Liver (tissue), 9 donors: ENCODE measurements around the gene ALDH3A1. TPM values are rescaled to one million over a fixed set of nuclear protein-coding genes. Genes with fewer than 3 reads are reported as not detected.

Experiments
- DNase-seq: peaks from one replicate; pipeline ENCODE4 v3.0.0-alpha.2; 2017; ENCODE audit warnings: low spot score
- H3K27ac ChIP-seq, 2 donors: one replicate each; pipeline ENCODE4 v1.7.0; 2013; ENCODE audit warnings: inconsistent platforms in 2 of 2, low read length in 2 of 2, control low read depth in 1 of 2, low read depth in 1 of 2, mild to moderate bottlenecking in 1 of 2
- H3K27me3 ChIP-seq, 4 donors: one replicate each; pipeline versions ENCODE4 v1.6.1 to v1.7.0; 2013; ENCODE audit warnings: low read length in 3 of 4, inconsistent platforms in 1 of 4, mild to moderate bottlenecking in 1 of 4, moderate library complexity in 1 of 4; ENCODE audit not compliant: control insufficient read depth in 4 of 4, insufficient read depth in 4 of 4
- H3K36me3 ChIP-seq, 4 donors: one replicate each; pipeline versions ENCODE4 v1.6.1 to v1.7.0; 2013; ENCODE audit warnings: low read length in 3 of 4, mild to moderate bottlenecking in 3 of 4, low read depth in 1 of 4, moderate library complexity in 1 of 4; ENCODE audit not compliant: control insufficient read depth in 4 of 4, insufficient read depth in 3 of 4
- H3K4me1 ChIP-seq, 4 donors: one replicate each; pipeline versions ENCODE4 v1.6.1 to v1.7.0; 2013; ENCODE audit warnings: low read length in 3 of 4, mild to moderate bottlenecking in 3 of 4, moderate library complexity in 1 of 4; ENCODE audit not compliant: control insufficient read depth in 4 of 4, insufficient read depth in 4 of 4
- H3K4me3 ChIP-seq, 3 donors: one replicate each; pipeline versions ENCODE4 v1.6.1 to v1.7.0; 2013; ENCODE audit warnings: low read length in 3 of 3, control low read depth in 1 of 3, low read depth in 1 of 3, mild to moderate bottlenecking in 1 of 3
- H3K9ac ChIP-seq, 2 donors: one replicate each; pipeline ENCODE4 v1.7.0; 2013; ENCODE audit warnings: low read length in 2 of 2, mild to moderate bottlenecking in 2 of 2, moderate library complexity in 2 of 2, control low read depth in 1 of 2, low read depth in 1 of 2
- H3K9me3 ChIP-seq, 4 donors: one replicate each; pipeline versions ENCODE4 v1.6.1 to v1.7.0; 2013; ENCODE audit warnings: low read length in 3 of 4; ENCODE audit not compliant: control insufficient read depth in 4 of 4
- EGR1 ChIP-seq, 2 donors: IDR thresholded peaks; 2 replicates each; pipeline ENCODE4 v1.6.1; 2016 to 2018; ENCODE audit warnings: antibody characterized with exemption in 2 of 2, low read depth in 2 of 2
- FOXA2 ChIP-seq: IDR thresholded peaks from 2 replicates; pipeline ENCODE4 v1.6.1; 2016; ENCODE audit warnings: antibody characterized with exemption
- GABPA ChIP-seq, 2 donors: IDR thresholded peaks in 1 of 2; conservative IDR thresholded peaks in 1 of 2; 2 replicates each; pipeline ENCODE4 v1.6.1; 2016; ENCODE audit warnings: antibody characterized with exemption in 2 of 2, mild to moderate bottlenecking in 1 of 2, moderate library complexity in 1 of 2
- HNF4A ChIP-seq, 2 donors: conservative IDR thresholded peaks; 2 replicates each; pipeline ENCODE4 v1.6.1; 2016; ENCODE audit warnings: antibody characterized with exemption in 2 of 2, mild to moderate bottlenecking in 2 of 2
- HNF4G ChIP-seq: IDR thresholded peaks from 2 replicates; pipeline ENCODE4 v1.6.1; 2016; ENCODE audit warnings: antibody characterized with exemption
- JUND ChIP-seq, 2 donors: IDR thresholded peaks; 2 replicates each; pipeline ENCODE4 v1.6.1; 2016; ENCODE audit warnings: antibody characterized with exemption in 2 of 2
- NR2F2 ChIP-seq: IDR thresholded peaks from 2 replicates; pipeline ENCODE4 v1.6.1; 2016; ENCODE audit warnings: antibody characterized with exemption
- RAD21 ChIP-seq, 2 donors: IDR thresholded peaks; 2 replicates each; pipeline ENCODE4 v1.6.1; 2016; ENCODE audit warnings: antibody characterized with exemption in 2 of 2, mild to moderate bottlenecking in 2 of 2
- RXRA ChIP-seq, 2 donors: IDR thresholded peaks; 2 replicates each; pipeline ENCODE4 v1.6.1; 2017 to 2018; ENCODE audit warnings: antibody characterized with exemption in 2 of 2, mild to moderate bottlenecking in 1 of 2
- TAF1 ChIP-seq: conservative IDR thresholded peaks from 2 replicates; pipeline ENCODE4 v1.6.1; 2016; ENCODE audit warnings: antibody characterized with exemption, mild to moderate bottlenecking
- YY1 ChIP-seq: IDR thresholded peaks from 2 replicates; pipeline ENCODE4 v1.6.1; 2016; ENCODE audit warnings: antibody characterized with exemption, mild to moderate bottlenecking
- WGBS: extraction: QIAGEN DNeasy Blood & Tissue Kit; methylation state at CpG from one replicate; pipeline ENCODE4 v1.1.7; 2013; 5-methylcytosine and 5-hydroxymethylcytosine counted together
- polyA plus RNA-seq, 2 donors: library from polyadenylated mRNA; stranded (reverse) in 1 of 2; unstranded in 1 of 2; fragments of 200-250 nt in 1 of 2; fragments of >200 nt in 1 of 2; fragmentation: Nextera tagmentation in 1 of 2; extraction: Ambion mirVana in 1 of 2; gene quantifications; one replicate each; pipeline versions ENCODE4 v1.2.1 to v1.2.3, GENCODE V29; 2013 to 2015
- total RNA-seq, 2 donors: library from RNA; depleted of rRNA; stranded (reverse); fragments of >200 nt; gene quantifications; one replicate each; pipeline ENCODE4 v1.2.3, GENCODE V29; 2014
- TF ChIP-seq, protein P1 (sequence below): fragments of 150-350 bp; IDR thresholded peaks from 2 replicates; pipeline ENCODE4 v1.5.1; 2017; ENCODE audit warnings: improper control_type of control experiment, low read depth, low read length; ENCODE audit not compliant: missing input control
- TF ChIP-seq, protein P2 (sequence below): IDR thresholded peaks from 2 replicates; pipeline ENCODE4 v1.6.1; 2016; ENCODE audit warnings: antibody characterized with exemption
- TF ChIP-seq, protein P3 (sequence below): IDR thresholded peaks from 2 replicates; pipeline ENCODE4 v1.6.1; 2016; ENCODE audit warnings: antibody characterized with exemption
- donor health status: healthy.
- donor health status: healthy.
- donor health status: healthy.
- donor health status: healthy.
- donor health status: healthy.

Gene ALDH3A1
- total and polyA plus RNA-seq, 4 donors, result 0.09 to 3.2 (median 0.22) TPM

DNA sequence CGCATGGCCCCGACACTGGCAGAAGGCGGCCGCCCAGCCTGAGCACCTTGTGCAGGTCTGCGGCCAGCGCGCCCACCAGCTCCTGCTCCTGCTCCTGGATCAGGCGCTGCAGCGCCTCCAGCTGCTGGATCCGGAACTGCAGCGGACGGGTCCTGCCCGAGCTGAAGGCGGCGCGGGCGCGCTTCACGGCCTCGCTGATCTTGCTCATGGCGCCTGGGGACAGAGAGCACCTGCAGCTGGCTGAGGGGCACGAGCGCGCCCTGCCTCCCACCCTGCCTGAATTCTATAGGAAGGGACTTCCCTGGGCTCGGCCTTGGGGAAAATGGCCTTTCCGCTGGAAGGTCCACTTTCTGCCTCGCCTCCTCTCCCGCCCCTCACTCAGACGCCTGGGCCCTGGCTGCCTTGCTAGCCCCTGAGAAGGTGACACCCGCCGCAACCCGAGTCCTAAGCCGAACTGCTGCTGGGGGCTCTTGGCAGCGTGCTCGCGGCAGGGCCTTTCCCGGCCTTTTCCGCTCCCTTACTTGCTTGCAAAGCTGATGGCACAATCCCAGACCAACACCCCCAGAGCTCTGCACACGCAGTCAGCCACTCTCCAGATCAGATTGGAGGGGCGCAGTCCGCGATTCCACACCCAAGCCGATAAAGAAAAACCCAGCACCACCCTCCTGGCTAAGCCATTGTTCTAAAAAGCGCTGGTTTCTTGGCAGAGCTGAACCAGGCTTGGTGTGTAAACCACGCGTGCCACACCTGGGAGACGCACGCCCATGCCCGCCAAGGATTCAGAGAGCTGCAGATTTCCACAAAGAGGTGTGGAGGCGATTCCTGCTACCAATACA, 3.0 kb downstream of the ALDH3A1 start:
- peaks cover 3 to 16% (median 8%) of the 10 kb centered on the region in 4 donors for H3K4me1 ChIP-seq
- H3K36me3 ChIP-seq, result no peaks in the 10 kb centered on the region
- no peak overlapping the region for H3K27ac ChIP-seq
- no peak overlapping the region for H3K9ac ChIP-seq
- peak; percentile 88 for DNase-seq
- peak overlapping the region in 1 of 3 donors; percentile 47 for H3K4me3 ChIP-seq
- H3K9me3 ChIP-seq, result no peaks in the 10 kb centered on the region
- TF ChIP-seq FOXA2 (no peak), RAD21 (IDR thresholded peaks at IDR 0.05) (peak; percentile 60 to 79)
- TF ChIP-seq, protein P1, sequence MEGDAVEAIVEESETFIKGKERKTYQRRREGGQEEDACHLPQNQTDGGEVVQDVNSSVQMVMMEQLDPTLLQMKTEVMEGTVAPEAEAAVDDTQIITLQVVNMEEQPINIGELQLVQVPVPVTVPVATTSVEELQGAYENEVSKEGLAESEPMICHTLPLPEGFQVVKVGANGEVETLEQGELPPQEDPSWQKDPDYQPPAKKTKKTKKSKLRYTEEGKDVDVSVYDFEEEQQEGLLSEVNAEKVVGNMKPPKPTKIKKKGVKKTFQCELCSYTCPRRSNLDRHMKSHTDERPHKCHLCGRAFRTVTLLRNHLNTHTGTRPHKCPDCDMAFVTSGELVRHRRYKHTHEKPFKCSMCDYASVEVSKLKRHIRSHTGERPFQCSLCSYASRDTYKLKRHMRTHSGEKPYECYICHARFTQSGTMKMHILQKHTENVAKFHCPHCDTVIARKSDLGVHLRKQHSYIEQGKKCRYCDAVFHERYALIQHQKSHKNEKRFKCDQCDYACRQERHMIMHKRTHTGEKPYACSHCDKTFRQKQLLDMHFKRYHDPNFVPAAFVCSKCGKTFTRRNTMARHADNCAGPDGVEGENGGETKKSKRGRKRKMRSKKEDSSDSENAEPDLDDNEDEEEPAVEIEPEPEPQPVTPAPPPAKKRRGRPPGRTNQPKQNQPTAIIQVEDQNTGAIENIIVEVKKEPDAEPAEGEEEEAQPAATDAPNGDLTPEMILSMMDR, result peak; percentile 92
- 36% methylated on average over 50 of the region's 50 CpGs for whole genome bisulfite sequencing
- no peaks in the 10 kb centered on the region for H3K27me3 ChIP-seq

DNA sequence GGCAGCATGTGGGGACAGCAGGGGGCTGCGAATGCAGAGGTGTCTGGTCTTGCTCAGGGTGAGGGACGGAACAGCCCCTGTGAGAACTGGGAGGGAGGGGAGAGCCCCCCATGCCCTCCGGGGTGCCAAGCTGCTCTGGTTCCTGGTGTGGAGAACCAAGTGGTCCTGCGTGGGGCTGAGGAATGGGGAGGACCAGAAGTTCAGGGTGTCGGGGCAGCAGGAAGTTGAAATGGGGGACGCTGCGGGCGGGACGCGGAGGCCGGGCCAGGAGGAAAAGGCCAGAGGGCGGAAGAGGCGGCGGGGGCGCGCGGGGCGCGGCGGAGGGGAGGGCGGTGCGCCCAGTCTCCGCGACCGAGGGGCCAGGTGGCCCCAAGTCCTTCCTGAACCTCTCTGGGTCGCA, 3.6 kb downstream of the ALDH3A1 start:
- WGBS, result 16% methylated on average over 26 of the region's 26 CpGs
- H3K9me3 ChIP-seq, result no peaks in the 10 kb centered on the region
- peak; percentile 40 for DNase-seq
- peak overlapping the region in 1 of 3 donors; percentile 47 for H3K4me3 ChIP-seq
- H3K27me3 ChIP-seq, result no peaks in the 10 kb centered on the region
- peaks cover 3 to 16% (median 8%) of the 10 kb centered on the region in 4 donors for H3K4me1 ChIP-seq
- H3K9ac ChIP-seq, result no peak overlapping the region
- no peak overlapping the region for H3K27ac ChIP-seq
- TF ChIP-seq HNF4A (conservative IDR thresholded peaks at IDR 0.05), result no peak
- TF ChIP-seq HNF4G, result no peak
- no peak for TF ChIP-seq NR2F2
- no peak for TF ChIP-seq GABPA (IDR thresholded peaks at IDR 0.05 in 1 of 2, conservative IDR thresholded peaks at IDR 0.05 in 1 of 2)
- TF ChIP-seq RAD21 (IDR thresholded peaks at IDR 0.05), result no peak
- TF ChIP-seq, protein P2, sequence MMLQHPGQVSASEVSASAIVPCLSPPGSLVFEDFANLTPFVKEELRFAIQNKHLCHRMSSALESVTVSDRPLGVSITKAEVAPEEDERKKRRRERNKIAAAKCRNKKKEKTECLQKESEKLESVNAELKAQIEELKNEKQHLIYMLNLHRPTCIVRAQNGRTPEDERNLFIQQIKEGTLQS, result no peak
- TF ChIP-seq, protein P1, result no peak
- no peak for TF ChIP-seq RXRA (IDR thresholded peaks at IDR 0.05)
- TF ChIP-seq TAF1, result no peak
- TF ChIP-seq YY1, result no peak
- TF ChIP-seq, protein P3, sequence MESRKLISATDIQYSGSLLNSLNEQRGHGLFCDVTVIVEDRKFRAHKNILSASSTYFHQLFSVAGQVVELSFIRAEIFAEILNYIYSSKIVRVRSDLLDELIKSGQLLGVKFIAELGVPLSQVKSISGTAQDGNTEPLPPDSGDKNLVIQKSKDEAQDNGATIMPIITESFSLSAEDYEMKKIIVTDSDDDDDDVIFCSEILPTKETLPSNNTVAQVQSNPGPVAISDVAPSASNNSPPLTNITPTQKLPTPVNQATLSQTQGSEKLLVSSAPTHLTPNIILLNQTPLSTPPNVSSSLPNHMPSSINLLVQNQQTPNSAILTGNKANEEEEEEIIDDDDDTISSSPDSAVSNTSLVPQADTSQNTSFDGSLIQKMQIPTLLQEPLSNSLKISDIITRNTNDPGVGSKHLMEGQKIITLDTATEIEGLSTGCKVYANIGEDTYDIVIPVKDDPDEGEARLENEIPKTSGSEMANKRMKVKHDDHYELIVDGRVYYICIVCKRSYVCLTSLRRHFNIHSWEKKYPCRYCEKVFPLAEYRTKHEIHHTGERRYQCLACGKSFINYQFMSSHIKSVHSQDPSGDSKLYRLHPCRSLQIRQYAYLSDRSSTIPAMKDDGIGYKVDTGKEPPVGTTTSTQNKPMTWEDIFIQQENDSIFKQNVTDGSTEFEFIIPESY, result no peak
- TF ChIP-seq EGR1 (IDR thresholded peaks at IDR 0.05; ENCODE audit: low read depth in 2 of 2), result no peak
- TF ChIP-seq JUND (IDR thresholded peaks at IDR 0.05), result no peak
- TF ChIP-seq FOXA2, result no peak
- H3K36me3 ChIP-seq, result no peaks in the 10 kb centered on the region
